Duodenal mucosa (tissue), 2 donors: ENCODE measurements around the gene POU5F1.

Experiments
- H3K27ac ChIP-seq: one replicate; pipeline ENCODE4 v1.7.0; 2013; ENCODE audit warnings: low read depth, low read length
- H3K27me3 ChIP-seq, 2 donors: one replicate each; pipeline ENCODE4 v1.7.0; 2013; ENCODE audit warnings: low read length in 2 of 2, control low read depth in 1 of 2; ENCODE audit not compliant: insufficient read depth in 2 of 2, control insufficient read depth in 1 of 2
- H3K36me3 ChIP-seq, 2 donors: one replicate each; pipeline ENCODE4 v1.7.0; 2013; ENCODE audit warnings: low read length in 2 of 2, control low read depth in 1 of 2; ENCODE audit not compliant: insufficient read depth in 2 of 2, control insufficient read depth in 1 of 2
- H3K4me1 ChIP-seq, 2 donors: one replicate each; pipeline ENCODE4 v1.7.0; 2013; ENCODE audit warnings: low read length in 2 of 2, control low read depth in 1 of 2; ENCODE audit not compliant: insufficient read depth in 2 of 2, control insufficient read depth in 1 of 2
- H3K4me3 ChIP-seq, 2 donors: one replicate each; pipeline ENCODE4 v1.7.0; 2013; ENCODE audit warnings: low read length in 2 of 2, low read depth in 1 of 2
- H3K9ac ChIP-seq, 2 donors: one replicate each; pipeline ENCODE4 v1.7.0; 2013; ENCODE audit warnings: low read length in 2 of 2, low read depth in 1 of 2
- H3K9me3 ChIP-seq, 2 donors: one replicate each; pipeline ENCODE4 v1.7.0; 2013; ENCODE audit warnings: low read length in 2 of 2, control low read depth in 1 of 2; ENCODE audit not compliant: control insufficient read depth in 1 of 2

Gene POU5F1

DNA sequence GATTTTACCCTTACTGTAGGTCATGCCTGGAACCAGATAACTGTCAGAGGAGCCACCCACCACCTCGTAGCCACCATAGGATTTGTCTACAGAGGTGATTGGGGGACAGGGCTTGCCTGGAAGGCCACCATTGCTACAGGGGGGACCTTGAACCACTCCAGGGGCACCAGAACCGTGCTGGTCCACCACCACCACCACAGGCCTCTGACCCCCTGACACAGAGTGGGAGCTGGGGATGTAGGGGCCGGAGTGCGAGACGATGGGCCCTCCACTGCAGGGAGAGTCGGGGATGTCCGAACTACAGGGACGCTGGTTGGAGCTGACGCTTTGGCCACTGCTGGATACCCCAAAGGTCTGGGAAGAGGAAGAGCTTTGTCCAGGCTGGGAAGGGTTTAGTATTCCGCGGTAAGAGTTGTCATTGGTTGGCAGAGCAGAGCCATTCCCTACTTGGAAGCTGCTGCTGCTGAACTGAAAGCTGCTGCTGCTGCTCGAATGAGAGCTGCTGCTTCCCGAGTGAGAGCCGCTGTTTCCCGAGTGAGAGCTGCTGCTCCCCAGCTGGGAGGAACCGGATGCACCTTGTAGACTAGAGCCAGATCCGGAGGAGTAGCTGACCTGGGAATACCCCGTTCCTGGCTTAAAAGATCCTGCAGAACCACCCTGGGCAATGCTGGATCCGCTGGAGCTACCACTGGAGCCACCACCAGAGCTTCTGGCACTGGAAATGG, 53.7 kb downstream of the POU5F1 start:
- H3K27me3 ChIP-seq = no peaks in the 10 kb centered on the region
- H3K9me3 ChIP-seq = no peaks in the 10 kb centered on the region
- no peak overlapping the region for H3K27ac ChIP-seq
- no peak overlapping the region for H3K4me3 ChIP-seq
- no peak overlapping the region for H3K9ac ChIP-seq
- peaks cover 18 to 20% of the 10 kb centered on the region in 2 donors for H3K4me1 ChIP-seq
- H3K36me3 ChIP-seq = no peaks in the 10 kb centered on the region

- H3K27me3 ChIP-seq = no peaks in the 10 kb centered on the region
- H3K9me3 ChIP-seq = no peaks in the 10 kb centered on the region
- no peak overlapping the region for H3K9ac ChIP-seq
- H3K27ac ChIP-seq = no peak overlapping the region
- no peaks in the 10 kb centered on the region for H3K36me3 ChIP-seq
- H3K4me3 ChIP-seq = peak overlapping the region in 1 of 2 donors; percentile 67
- peaks cover 18% of the 10 kb centered on the region in 2 donors for H3K4me1 ChIP-seq
Measured at GRCh38 chr6:31115941-31116560, 54.4 kb downstream of the POU5F1 start.

- H3K4me3 ChIP-seq = peak overlapping the region; percentile 51 to 67
- H3K27me3 ChIP-seq = peaks cover 0 to 6% of the 10 kb centered on the region in 2 donors
- H3K9me3 ChIP-seq = no peaks in the 10 kb centered on the region
- H3K9ac ChIP-seq = peak overlapping the region; percentile 40 to 63
- no peaks in the 10 kb centered on the region for H3K36me3 ChIP-seq
- peaks cover 18 to 24% of the 10 kb centered on the region in 2 donors for H3K4me1 ChIP-seq
- peak overlapping the region; percentile 48 for H3K27ac ChIP-seq
Measured at GRCh38 chr6:31114970-31115849, 55.3 kb downstream of the POU5F1 start.

DNA sequence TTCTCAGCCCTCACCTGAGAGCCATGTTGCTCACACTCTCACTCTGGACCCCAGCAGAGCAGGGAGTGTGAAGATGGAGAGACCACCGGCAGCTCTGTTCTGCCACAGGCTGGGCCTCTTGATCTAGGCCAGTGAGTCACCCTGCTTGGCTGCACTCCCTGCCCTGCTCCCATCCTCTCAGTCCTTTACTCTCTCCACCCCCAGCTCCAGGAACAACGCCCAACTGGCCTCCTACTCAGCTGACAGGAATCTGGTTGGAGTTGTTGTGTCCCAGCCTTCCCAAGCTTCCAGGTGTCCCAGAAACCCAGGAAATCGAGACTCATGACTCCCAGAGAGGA, 56.0 kb downstream of the POU5F1 start, which contains the start of gene PSORS1C1:
TSS of gene PSORS1C1 (plus strand) at position 260 of the 338 bp plus-strand sequence. CDS start 14,833 bp downstream, outside the sequence.
- peaks cover 18 to 24% of the 10 kb centered on the region in 2 donors for H3K4me1 ChIP-seq
- H3K9ac ChIP-seq = peak within 1 kb of the TSS; percentile 40 to 63
- peak within 1 kb of the TSS; percentile 51 to 67 for H3K4me3 ChIP-seq

More for the DNA sequence above, 56.0 kb downstream of the POU5F1 start, which contains the start of gene PSORS1C1:
- H3K27me3 ChIP-seq = peaks cover 0 to 11% of the 10 kb centered on the region in 2 donors
- H3K36me3 ChIP-seq = no peaks in the 10 kb centered on the region
- H3K27ac ChIP-seq = peak within 1 kb of the TSS; percentile 48
- H3K9me3 ChIP-seq = no peaks in the 10 kb centered on the region
